NCI-H1092 (cell line): Measurements from ENCODE around the gene ACADM.
"Not testable (repeated sequence)": the region's sequence is repeated elsewhere in the genome, so short reads cannot be mapped to it uniquely, and the experiment has no call there.

Source experiments
- DNase-seq: peaks from one replicate; lab custom pipeline; 2025; lab: John Stamatoyannopoulos, UW

ACADM gene

GRCh38 chr1:75795703-75796193 lies 71.2 kb downstream of the ACADM start:
- DNase-seq, result no peak

- no peak for DNase-seq
Observed at GRCh38 chr1:75796376-75797272, 72.1 kb downstream of the ACADM start, which contains the start of gene MSH4. MSH4 (plus strand) TSS chr1:75796882; CDS start chr1:75796986, 104 bp downstream.

GRCh38 chr1:75797273-75797588 lies 72.7 kb downstream of the ACADM start:
- DNase-seq, result no peak

- DNase-seq, result no peak
Observed at GRCh38 chr1:75797606-75798216, 73.2 kb downstream of the ACADM start.

- DNase-seq, result not testable (repeated sequence)
Observed at GRCh38 chr1:75801480-75801879, 77.0 kb downstream of the ACADM start.

GRCh38 chr1:75808921-75809320 lies 84.4 kb downstream of the ACADM start:
- DNase-seq, result no peak

- DNase-seq, result not testable (repeated sequence)
Observed at GRCh38 chr1:75810113-75810512, 85.6 kb downstream of the ACADM start.

GRCh38 chr1:75811211-75811981 lies 86.9 kb downstream of the ACADM start:
- no peak for DNase-seq

- DNase-seq, result no peak
Observed at GRCh38 chr1:75812065-75812464, 87.6 kb downstream of the ACADM start.
